Measurements from ENCODE around the gene HOXC12.

DNA sequence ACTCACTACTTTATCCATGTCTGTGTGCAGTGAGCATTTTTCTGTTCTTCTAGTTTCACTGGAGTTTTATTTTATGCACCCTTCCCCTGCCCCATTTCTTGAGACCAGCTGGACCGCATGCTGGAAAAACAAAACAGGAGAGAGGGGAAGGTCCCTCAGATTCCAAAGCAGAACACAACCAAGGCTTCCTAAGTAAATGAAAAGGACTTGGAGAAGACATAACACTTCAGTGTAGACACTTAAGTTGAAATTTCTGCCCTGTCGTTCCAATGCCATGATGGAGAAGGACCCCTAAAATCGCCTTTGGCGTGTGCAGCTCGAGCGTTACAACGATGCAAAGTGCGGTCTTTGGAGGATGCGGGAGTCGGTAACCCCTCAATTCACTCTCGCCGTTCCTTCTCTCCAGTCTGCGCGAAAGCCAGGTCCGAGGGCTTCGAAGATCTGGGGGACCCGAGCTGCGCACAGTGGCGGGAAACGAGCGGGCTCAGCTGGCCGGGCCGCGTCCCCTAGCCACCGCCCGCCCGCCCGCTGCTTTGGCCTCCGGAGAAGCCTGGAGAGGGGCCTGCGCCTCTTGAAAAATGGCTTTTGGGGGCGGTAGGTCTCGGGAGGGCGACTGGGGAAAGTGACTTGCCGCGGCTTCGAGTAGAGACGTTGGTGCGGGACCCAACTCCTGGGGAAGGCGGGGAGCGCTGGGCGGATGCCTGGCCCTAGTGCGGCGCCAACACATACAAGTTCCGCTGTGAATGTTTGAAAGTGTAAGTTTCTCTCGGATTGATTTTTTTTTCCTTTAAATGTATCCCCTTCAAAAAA, 27.3 kb upstream of the HOXC12 start:
- TF ChIP-seq, protein P1, sequence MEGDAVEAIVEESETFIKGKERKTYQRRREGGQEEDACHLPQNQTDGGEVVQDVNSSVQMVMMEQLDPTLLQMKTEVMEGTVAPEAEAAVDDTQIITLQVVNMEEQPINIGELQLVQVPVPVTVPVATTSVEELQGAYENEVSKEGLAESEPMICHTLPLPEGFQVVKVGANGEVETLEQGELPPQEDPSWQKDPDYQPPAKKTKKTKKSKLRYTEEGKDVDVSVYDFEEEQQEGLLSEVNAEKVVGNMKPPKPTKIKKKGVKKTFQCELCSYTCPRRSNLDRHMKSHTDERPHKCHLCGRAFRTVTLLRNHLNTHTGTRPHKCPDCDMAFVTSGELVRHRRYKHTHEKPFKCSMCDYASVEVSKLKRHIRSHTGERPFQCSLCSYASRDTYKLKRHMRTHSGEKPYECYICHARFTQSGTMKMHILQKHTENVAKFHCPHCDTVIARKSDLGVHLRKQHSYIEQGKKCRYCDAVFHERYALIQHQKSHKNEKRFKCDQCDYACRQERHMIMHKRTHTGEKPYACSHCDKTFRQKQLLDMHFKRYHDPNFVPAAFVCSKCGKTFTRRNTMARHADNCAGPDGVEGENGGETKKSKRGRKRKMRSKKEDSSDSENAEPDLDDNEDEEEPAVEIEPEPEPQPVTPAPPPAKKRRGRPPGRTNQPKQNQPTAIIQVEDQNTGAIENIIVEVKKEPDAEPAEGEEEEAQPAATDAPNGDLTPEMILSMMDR (IDR thresholded peaks at IDR 0.05) = no peak
- no peak for TF ChIP-seq POLR2A (IDR thresholded peaks at IDR 0.05)
